ENCODE measurements around the gene BPIFB4.
"Not testable (repeated sequence)": the region's sequence is repeated elsewhere in the genome, so short reads cannot be mapped to it uniquely, and the experiment has no call there.

The BPIFB4 gene

GRCh38 chr20:33093582-33093981, 14.1 kb downstream of the BPIFB4 start:
- no peaks in the 10 kb centered on the region for H3K9me3 ChIP-seq (ENCODE audit: insufficient read depth, low read depth, low read length)
- H3K4me3 ChIP-seq (ENCODE audit: low read length) = no peak overlapping the region
- H3K27me3 ChIP-seq (ENCODE audit: insufficient read depth, low read length) = no peaks in the 10 kb centered on the region
- no peaks in the 10 kb centered on the region for H3K4me1 ChIP-seq (ENCODE audit: insufficient read depth, low read length)
- H3K27ac ChIP-seq (ENCODE audit: low read length) = no peak overlapping the region
- H3K36me3 ChIP-seq (ENCODE audit: insufficient read depth, low read depth, low read length) = no peaks in the 10 kb centered on the region
- H3K9ac ChIP-seq (ENCODE audit: low read depth, low read length) = no peak overlapping the region

GRCh38 chr20:33095249-33095648, 15.8 kb downstream of the BPIFB4 start:
- H3K9me3 ChIP-seq (ENCODE audit: insufficient read depth, low read depth, low read length) = no peaks in the 10 kb centered on the region
- H3K27me3 ChIP-seq (ENCODE audit: insufficient read depth, low read length) = no peaks in the 10 kb centered on the region
- no peak overlapping the region for H3K27ac ChIP-seq (ENCODE audit: low read length)
- no peaks in the 10 kb centered on the region for H3K36me3 ChIP-seq (ENCODE audit: insufficient read depth, low read depth, low read length)
- no peak overlapping the region for H3K4me3 ChIP-seq (ENCODE audit: low read length)
- no peaks in the 10 kb centered on the region for H3K4me1 ChIP-seq (ENCODE audit: insufficient read depth, low read length)
- no peak overlapping the region for H3K9ac ChIP-seq (ENCODE audit: low read depth, low read length)

- not testable (repeated sequence) for H3K9ac ChIP-seq (ENCODE audit: low read depth, low read length); H3K27ac ChIP-seq (ENCODE audit: low read length); H3K9me3 ChIP-seq (ENCODE audit: insufficient read depth, low read depth, low read length); H3K36me3 ChIP-seq (ENCODE audit: insufficient read depth, low read depth, low read length); H3K27me3 ChIP-seq (ENCODE audit: insufficient read depth, low read length); H3K4me1 ChIP-seq (ENCODE audit: insufficient read depth, low read length); H3K4me3 ChIP-seq (ENCODE audit: low read length)
Measured at GRCh38 chr20:33095902-33096584, 16.6 kb downstream of the BPIFB4 start.

GRCh38 chr20:33097001-33097400, 17.6 kb downstream of the BPIFB4 start:
- Histone ChIP-seq H3K27ac (ENCODE audit: low read length) (no peak overlapping the region), H3K9me3 (ENCODE audit: insufficient read depth, low read depth, low read length) (no peaks in the 10 kb centered on the region), H3K4me3 (ENCODE audit: low read length) (no peak overlapping the region), H3K4me1 (ENCODE audit: insufficient read depth, low read length) (no peaks in the 10 kb centered on the region), H3K9ac (ENCODE audit: low read depth, low read length) (no peak overlapping the region), H3K27me3 (ENCODE audit: insufficient read depth, low read length) (no peaks in the 10 kb centered on the region), H3K36me3 (ENCODE audit: insufficient read depth, low read depth, low read length) (no peaks in the 10 kb centered on the region)

GRCh38 chr20:33099843-33100538, 20.5 kb downstream of the BPIFB4 start:
- peaks cover 3% of the 10 kb centered on the region; the same call in 1 of the 2 replicates for H3K4me1 ChIP-seq (ENCODE audit: insufficient read depth, low read length)
- no peak overlapping the region for H3K9ac ChIP-seq (ENCODE audit: low read depth, low read length)
- no peak overlapping the region for H3K4me3 ChIP-seq (ENCODE audit: low read length)
- no peaks in the 10 kb centered on the region for H3K9me3 ChIP-seq (ENCODE audit: insufficient read depth, low read depth, low read length)
- H3K27ac ChIP-seq (ENCODE audit: low read length) = no peak overlapping the region
- H3K36me3 ChIP-seq (ENCODE audit: insufficient read depth, low read depth, low read length) = no peaks in the 10 kb centered on the region
- H3K27me3 ChIP-seq (ENCODE audit: insufficient read depth, low read length) = no peaks in the 10 kb centered on the region

- peaks cover 3% of the 10 kb centered on the region; the same call in 1 of the 2 replicates for H3K4me1 ChIP-seq (ENCODE audit: insufficient read depth, low read length)
- H3K4me3 ChIP-seq (ENCODE audit: low read length) = no peak overlapping the region
- H3K9me3 ChIP-seq (ENCODE audit: insufficient read depth, low read depth, low read length) = no peaks in the 10 kb centered on the region
- H3K9ac ChIP-seq (ENCODE audit: low read depth, low read length) = no peak overlapping the region
- no peaks in the 10 kb centered on the region for H3K36me3 ChIP-seq (ENCODE audit: insufficient read depth, low read depth, low read length)
- no peak overlapping the region for H3K27ac ChIP-seq (ENCODE audit: low read length)
- H3K27me3 ChIP-seq (ENCODE audit: insufficient read depth, low read length) = no peaks in the 10 kb centered on the region
Measured at GRCh38 chr20:33103556-33103955, 24.1 kb downstream of the BPIFB4 start.

GRCh38 chr20:33104336-33104735, 24.9 kb downstream of the BPIFB4 start:
- H3K9ac ChIP-seq (ENCODE audit: low read depth, low read length) = no peak overlapping the region
- no peak overlapping the region for H3K27ac ChIP-seq (ENCODE audit: low read length)
- H3K27me3 ChIP-seq (ENCODE audit: insufficient read depth, low read length) = no peaks in the 10 kb centered on the region
- H3K4me3 ChIP-seq (ENCODE audit: low read length) = no peak overlapping the region
- H3K36me3 ChIP-seq (ENCODE audit: insufficient read depth, low read depth, low read length) = no peaks in the 10 kb centered on the region
- peaks cover 3% of the 10 kb centered on the region; the same call in 1 of the 2 replicates for H3K4me1 ChIP-seq (ENCODE audit: insufficient read depth, low read length)
- no peaks in the 10 kb centered on the region for H3K9me3 ChIP-seq (ENCODE audit: insufficient read depth, low read depth, low read length)

GRCh38 chr20:33105316-33105924, 26.0 kb downstream of the BPIFB4 start:
- Histone ChIP-seq H3K4me1 (ENCODE audit: insufficient read depth, low read length) (peaks cover 3% of the 10 kb centered on the region; the same call in 1 of the 2 replicates), H3K27ac (ENCODE audit: low read length) (no peak overlapping the region), H3K4me3 (ENCODE audit: low read length) (no peak overlapping the region), H3K36me3 (ENCODE audit: insufficient read depth, low read depth, low read length) (no peaks in the 10 kb centered on the region), H3K27me3 (ENCODE audit: insufficient read depth, low read length) (no peaks in the 10 kb centered on the region), H3K9me3 (ENCODE audit: insufficient read depth, low read depth, low read length) (no peaks in the 10 kb centered on the region), H3K9ac (ENCODE audit: low read depth, low read length) (no peak overlapping the region)

GRCh38 chr20:33106058-33106620, 26.7 kb downstream of the BPIFB4 start:
- not testable (repeated sequence) for H3K4me1 ChIP-seq (ENCODE audit: insufficient read depth, low read length); H3K27me3 ChIP-seq (ENCODE audit: insufficient read depth, low read length); H3K9ac ChIP-seq (ENCODE audit: low read depth, low read length); H3K36me3 ChIP-seq (ENCODE audit: insufficient read depth, low read depth, low read length); H3K9me3 ChIP-seq (ENCODE audit: insufficient read depth, low read depth, low read length); H3K4me3 ChIP-seq (ENCODE audit: low read length); H3K27ac ChIP-seq (ENCODE audit: low read length)

- Histone ChIP-seq H3K9ac (ENCODE audit: low read depth, low read length) (no peak overlapping the region), H3K4me3 (ENCODE audit: low read length) (no peak overlapping the region), H3K4me1 (ENCODE audit: insufficient read depth, low read length) (peaks cover 1% of the 10 kb centered on the region; the same call in 1 of the 2 replicates), H3K27ac (ENCODE audit: low read length) (no peak overlapping the region), H3K36me3 (ENCODE audit: insufficient read depth, low read depth, low read length) (no peaks in the 10 kb centered on the region), H3K27me3 (ENCODE audit: insufficient read depth, low read length) (no peaks in the 10 kb centered on the region), H3K9me3 (ENCODE audit: insufficient read depth, low read depth, low read length) (peaks cover 5% of the 10 kb centered on the region; the same call in 1 of the 2 replicates)
Measured at GRCh38 chr20:33108661-33109060, 29.2 kb downstream of the BPIFB4 start.

GRCh38 chr20:33110147-33110825, 30.8 kb downstream of the BPIFB4 start:
- Histone ChIP-seq H3K36me3 (ENCODE audit: insufficient read depth, low read depth, low read length) (no peaks in the 10 kb centered on the region), H3K9ac (ENCODE audit: low read depth, low read length) (no peak overlapping the region), H3K4me1 (ENCODE audit: insufficient read depth, low read length) (no peaks in the 10 kb centered on the region), H3K9me3 (ENCODE audit: insufficient read depth, low read depth, low read length) (peaks cover 10% of the 10 kb centered on the region; the same call in 1 of the 2 replicates), H3K4me3 (ENCODE audit: low read length) (no peak overlapping the region), H3K27me3 (ENCODE audit: insufficient read depth, low read length) (no peaks in the 10 kb centered on the region), H3K27ac (ENCODE audit: low read length) (no peak overlapping the region)

Data from iPS-20b (cell line).